ENCODE data around the gene CHCHD6.

GRCh38 chr3:127009531-127009930, 305.5 kb downstream of the CHCHD6 start:
- TF ChIP-seq EZH2 (IDR thresholded peaks at IDR 0.05; ENCODE audit: borderline replicate concordance, low read length) (no peak), CTCF (conservative IDR thresholded peaks at IDR 0.05 in 1 of 2, IDR thresholded peaks at IDR 0.05 in 1 of 2; ENCODE audit: extremely low read depth in 1 of 2, insufficient read depth in 1 of 2, low read depth in 1 of 2, low read length in 2 of 2) (no peak)

All from mammary epithelial cell (primary cell).